HG02840 (cell line): ENCODE results near the gene NSFL1C.
"Not testable (repeated sequence)": the region's sequence is repeated elsewhere in the genome, so short reads cannot be mapped to it uniquely, and the experiment has no call there.

Experiments
- ATAC-seq: cut with Tn5 transposase; IDR thresholded peaks from one replicate; pipeline ENCODE4 v1.9.1; 2021; ENCODE audit warnings: mild to moderate bottlenecking, moderate library complexity, moderate number of reproducible peaks; ENCODE audit not compliant: unreplicated experiment, low FRiP score

Gene NSFL1C

GRCh38 chr20:1429143-1429728, 37.4 kb downstream of the NSFL1C start:
- no peak for ATAC-seq

GRCh38 chr20:1427457-1428054, 39.1 kb downstream of the NSFL1C start:
- no peak for ATAC-seq

GRCh38 chr20:1426231-1426849, 40.3 kb downstream of the NSFL1C start:
- no peak for ATAC-seq

GRCh38 chr20:1424336-1424735, 42.3 kb downstream of the NSFL1C start:
- no peak for ATAC-seq

- no peak for ATAC-seq
Observed at GRCh38 chr20:1423625-1424106, 43.0 kb downstream of the NSFL1C start.

GRCh38 chr20:1423206-1423605, 43.4 kb downstream of the NSFL1C start:
- no peak for ATAC-seq

- no peak for ATAC-seq
Observed at GRCh38 chr20:1422753-1423152, 43.9 kb downstream of the NSFL1C start.

GRCh38 chr20:1420066-1420465, 46.6 kb downstream of the NSFL1C start:
- ATAC-seq, result no peak

- no peak for ATAC-seq
Observed at GRCh38 chr20:1418350-1418749, 48.3 kb downstream of the NSFL1C start.

- no peak for ATAC-seq
Observed at GRCh38 chr20:1417790-1418189, 48.9 kb downstream of the NSFL1C start.

GRCh38 chr20:1417273-1417672, 49.4 kb downstream of the NSFL1C start:
- no peak for ATAC-seq

GRCh38 chr20:1415667-1416468, 50.8 kb downstream of the NSFL1C start:
- ATAC-seq, result no peak

- ATAC-seq, result no peak
Observed at GRCh38 chr20:1414982-1415381, 51.7 kb downstream of the NSFL1C start.

GRCh38 chr20:1405801-1406200, 60.8 kb downstream of the NSFL1C start:
- no peak for ATAC-seq

GRCh38 chr20:1403624-1404023, 63.0 kb downstream of the NSFL1C start:
- ATAC-seq, result no peak

GRCh38 chr20:1402149-1402548, 64.5 kb downstream of the NSFL1C start:
- no peak for ATAC-seq

GRCh38 chr20:1401451-1401907, 65.2 kb downstream of the NSFL1C start:
- no peak for ATAC-seq

- ATAC-seq, result not testable (repeated sequence)
Observed at GRCh38 chr20:1399678-1400366, 66.8 kb downstream of the NSFL1C start.

GRCh38 chr20:1398185-1398584, 68.5 kb downstream of the NSFL1C start:
- not testable (repeated sequence) for ATAC-seq

- ATAC-seq, result no peak
Observed at GRCh38 chr20:1397710-1398109, 68.9 kb downstream of the NSFL1C start.
